Spleen (tissue), 7 donors: Measurements from ENCODE around the gene SH3BP5.

ENCODE experiments used
- POLR2A ChIP-seq, 3 donors: fragments of 450-650 bp; IDR thresholded peaks; one replicate each; pipeline ENCODE4 v1.5.1; 2017; ENCODE audit warnings: antibody characterized with exemption in 3 of 3, mild to moderate bottlenecking in 1 of 3
- TF ChIP-seq, protein P1 (sequence below), 11 experiments: fragments of 200-600 bp in 7 of 11; fragments of 450-650 bp in 4 of 11; sonication (generic) in 4 of 11; IDR thresholded peaks in 8 of 11; conservative IDR thresholded peaks in 3 of 11; 1 replicate in 7 of 11; 2 replicates in 4 of 11; pipeline versions ENCODE4 v1.4.0 to v1.8.0; 2016 to 2021; ENCODE audit warnings: antibody characterized with exemption in 11 of 11, inconsistent platforms in 4 of 11, mild to moderate bottlenecking in 1 of 11
- donor health status: DM: no; HTN: no; CAD: no; lungs with moderate emphysema.
- donor health status: DM: no; HTN: no; CAD: no.
- donor health status: DM: no; HTN: no; CAD: no.

DNA sequence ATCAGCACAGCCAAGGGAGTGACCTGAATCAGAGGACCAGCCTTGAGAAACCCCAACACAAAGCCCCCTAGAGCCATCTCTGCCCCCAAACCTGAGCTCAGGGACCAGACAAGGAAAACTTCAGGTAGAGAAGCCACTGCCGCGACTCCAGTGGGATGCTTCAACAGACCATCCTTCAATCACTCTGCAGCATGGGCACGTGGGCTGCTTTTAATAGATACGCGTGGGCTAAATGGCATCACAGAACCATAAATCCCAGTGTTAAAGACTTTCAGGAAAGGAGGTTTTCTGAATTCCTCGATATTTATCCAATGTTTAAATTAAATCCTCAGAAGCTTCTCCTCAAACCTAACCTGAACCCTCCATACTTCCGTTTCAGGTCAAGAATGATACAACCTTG lies 30.6 kb downstream of the SH3BP5 start:
- TF ChIP-seq, protein P1, sequence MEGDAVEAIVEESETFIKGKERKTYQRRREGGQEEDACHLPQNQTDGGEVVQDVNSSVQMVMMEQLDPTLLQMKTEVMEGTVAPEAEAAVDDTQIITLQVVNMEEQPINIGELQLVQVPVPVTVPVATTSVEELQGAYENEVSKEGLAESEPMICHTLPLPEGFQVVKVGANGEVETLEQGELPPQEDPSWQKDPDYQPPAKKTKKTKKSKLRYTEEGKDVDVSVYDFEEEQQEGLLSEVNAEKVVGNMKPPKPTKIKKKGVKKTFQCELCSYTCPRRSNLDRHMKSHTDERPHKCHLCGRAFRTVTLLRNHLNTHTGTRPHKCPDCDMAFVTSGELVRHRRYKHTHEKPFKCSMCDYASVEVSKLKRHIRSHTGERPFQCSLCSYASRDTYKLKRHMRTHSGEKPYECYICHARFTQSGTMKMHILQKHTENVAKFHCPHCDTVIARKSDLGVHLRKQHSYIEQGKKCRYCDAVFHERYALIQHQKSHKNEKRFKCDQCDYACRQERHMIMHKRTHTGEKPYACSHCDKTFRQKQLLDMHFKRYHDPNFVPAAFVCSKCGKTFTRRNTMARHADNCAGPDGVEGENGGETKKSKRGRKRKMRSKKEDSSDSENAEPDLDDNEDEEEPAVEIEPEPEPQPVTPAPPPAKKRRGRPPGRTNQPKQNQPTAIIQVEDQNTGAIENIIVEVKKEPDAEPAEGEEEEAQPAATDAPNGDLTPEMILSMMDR (IDR thresholded peaks at IDR 0.05 in 8 of 11, conservative IDR thresholded peaks at IDR 0.05 in 3 of 11) = no peak
- no peak for TF ChIP-seq POLR2A (IDR thresholded peaks at IDR 0.05)
